Endothelial cell of umbilical vein (primary cell): ENCODE results near the gene ZNF524. TPM values are rescaled to one million over a fixed set of nuclear protein-coding genes. Genes with fewer than 3 reads are reported as not detected.

Experiments used
- BruUV-seq: library from RNA; stranded (reverse); fragments of 400-500 nt; replicated peaks from 2 replicates; lab custom pipeline; 2021; lab: Mats Ljungman, UMichigan
- CTCF ChIA-PET: fragments of 300-600, 350-600 bp; sonication (Branson Sonifier 250); formaldehyde crosslinking; loops from one replicate; lab custom pipeline; 2021; ENCODE audit warnings: antibody characterized with exemption, inconsistent platforms; lab: Charles Lee
- POLR2A ChIA-PET: fragments of 300-600, 350-600 bp; sonication (Branson Sonifier 250); formaldehyde crosslinking; loops from one replicate; lab custom pipeline; 2021; ENCODE audit warnings: antibody characterized with exemption, inconsistent platforms; lab: Charles Lee
- DNase-seq: peaks from one replicate; pipeline ENCODE4 v3.0.0-alpha.2; 2011; ENCODE audit warnings: low read depth, low spot score
- FAIRE-seq: peaks from 2 replicates; lab custom pipeline; 2011; peaks lifted over from hg19 to GRCh38; lab: Jason Lieb, UNC
- H2AFZ ChIP-seq: 2 replicates; pipeline ENCODE4 v1.6.0; 2012; ENCODE audit warnings: low read depth, low read length, control low read depth, inconsistent platforms
- H3K27ac ChIP-seq: 2 replicates; pipeline ENCODE4 v1.5.1; 2011; ENCODE audit warnings: low read depth, mild to moderate bottlenecking, control low read depth, low read length, moderate library complexity; ENCODE audit not compliant: insufficient read depth
- H3K27me3 ChIP-seq, 2 experiments: 2 replicates each; pipeline versions ENCODE4 v1.6.0 to v1.6.1; 2011; ENCODE audit warnings: low read length in 2 of 2, mixed read lengths in 1 of 2; ENCODE audit not compliant: control insufficient read depth in 2 of 2, insufficient read depth in 2 of 2
- H3K36me3 ChIP-seq, 2 experiments: 2 replicates in 1 of 2; 3 replicates in 1 of 2; pipeline ENCODE4 v1.5.1; 2011; ENCODE audit warnings: low read length in 2 of 2, mild to moderate bottlenecking in 1 of 2, moderate library complexity in 1 of 2; ENCODE audit not compliant: control insufficient read depth in 2 of 2, insufficient read depth in 2 of 2; ENCODE audit errors: extremely low read depth in 1 of 2
- H3K4me1 ChIP-seq: 3 replicates; pipeline ENCODE4 v1.5.1; 2011; ENCODE audit warnings: mild to moderate bottlenecking, low read length; ENCODE audit not compliant: control insufficient read depth, insufficient read depth; ENCODE audit errors: extremely low read depth
- H3K4me2 ChIP-seq: 2 replicates; pipeline ENCODE4 v1.6.1; 2011; ENCODE audit warnings: low read length, control low read depth, mixed read lengths; ENCODE audit not compliant: insufficient read depth
- H3K4me3 ChIP-seq, 3 experiments: fragments of 200-600 bp in 1 of 3; sonication (generic), shearing (Covaris generic) in 1 of 3; replicated peaks in 1 of 3; 2 replicates each; pipeline ENCODE4 v1.5.1; 2011 to 2016; ENCODE audit warnings: control low read depth in 3 of 3, low read length in 3 of 3, mild to moderate bottlenecking in 2 of 3, inconsistent platforms in 1 of 3, low read depth in 1 of 3, moderate library complexity in 1 of 3; ENCODE audit not compliant: insufficient read depth in 1 of 3
- H3K79me2 ChIP-seq: 2 replicates; pipeline ENCODE4 v1.6.0; 2012; ENCODE audit warnings: low read length, inconsistent platforms; ENCODE audit not compliant: control insufficient read depth, insufficient read depth
- H3K9ac ChIP-seq: replicated peaks from 2 replicates; pipeline ENCODE3; 2011; ENCODE audit warnings: low read length, control low read depth; ENCODE audit not compliant: insufficient read depth; ENCODE audit errors: extremely low read depth
- H3K9me1 ChIP-seq: replicated peaks from 3 replicates; pipeline ENCODE4 v1.6.0; 2011; ENCODE audit warnings: mild to moderate bottlenecking, low read length; ENCODE audit not compliant: control insufficient read depth, insufficient read depth; ENCODE audit errors: extremely low read depth
- H3K9me3 ChIP-seq: replicated peaks from 2 replicates; pipeline ENCODE4 v1.5.1; 2012; ENCODE audit warnings: low read length, inconsistent platforms; ENCODE audit not compliant: control insufficient read depth, insufficient read depth
- H4K20me1 ChIP-seq: replicated peaks from 2 replicates; pipeline ENCODE3; 2011; ENCODE audit warnings: mild to moderate bottlenecking, low read length; ENCODE audit not compliant: control insufficient read depth, insufficient read depth; ENCODE audit errors: extremely low read depth
- EZH2 ChIP-seq: IDR thresholded peaks from 2 replicates; pipeline ENCODE4 v1.6.1; 2012; ENCODE audit warnings: borderline replicate concordance, low read depth, mild to moderate bottlenecking, moderate library complexity, low read length, inconsistent platforms; ENCODE audit not compliant: severe bottlenecking
- FOS ChIP-seq: IDR thresholded peaks from 2 replicates; pipeline ENCODE4 v1.6.1; 2011; ENCODE audit warnings: mild to moderate bottlenecking, low read length, moderate library complexity, borderline replicate concordance; ENCODE audit not compliant: insufficient read depth
- GATA2 ChIP-seq: IDR thresholded peaks from 2 replicates; pipeline ENCODE4 v1.7.0; 2011; ENCODE audit warnings: low read depth, mild to moderate bottlenecking, moderate library complexity, mixed read lengths, low read length; ENCODE audit not compliant: insufficient read length, insufficient read depth
- JUN ChIP-seq: IDR thresholded peaks from 2 replicates; pipeline ENCODE4 v1.6.1; 2011; ENCODE audit warnings: borderline replicate concordance, low read depth; ENCODE audit not compliant: insufficient read length, insufficient read depth
- MYC ChIP-seq: IDR thresholded peaks from one replicate; pipeline ENCODE4 v1.6.1; 2011; ENCODE audit warnings: mild to moderate bottlenecking, low read depth, low read length
- POLR2A ChIP-seq: IDR thresholded peaks from 2 replicates; pipeline ENCODE4 v1.6.1; 2012; ENCODE audit warnings: low read depth, mild to moderate bottlenecking, control low read depth, low read length
- POLR2AphosphoS5 ChIP-seq: IDR thresholded peaks from 2 replicates; pipeline ENCODE4 v1.6.1; 2012; ENCODE audit warnings: low read depth, mild to moderate bottlenecking, control low read depth, low read length, moderate library complexity; ENCODE audit not compliant: insufficient read depth
- dilution Hi-C: fragments of 300-500 bp; cut with MboI; formaldehyde crosslinking; loops from one replicate; pipeline ENCODE4 v1.15.0; 2019; ENCODE audit warnings: low sequenced_read_pairs; ENCODE audit not compliant: extremely low pct_ligation_motif_present
- intact Hi-C: fragments of 100-400 bp; cut with micrococcal nuclease; formaldehyde crosslinking; loops from one replicate; pipeline ENCODE4 v1.10.0; 2022
- polyA plus RNA-seq, 4 experiments: library from polyadenylated mRNA; depleted of rRNA in 3 of 4; stranded (reverse) in 3 of 4; unstranded in 1 of 4; fragments of >200 nt; gene quantifications; 2 replicates each; pipeline versions ENCODE4 v1.2.1 to v1.2.3, GENCODE V29; 2011 to 2012; ENCODE audit warnings: missing spikeins in 1 of 4
- total RNA-seq: library from RNA; stranded (reverse); gene quantifications from 2 replicates; pipeline ENCODE4 v1.2.3, GENCODE V29; 2021
- TF ChIP-seq, protein P1 (sequence below), 2 donors: IDR thresholded peaks; 1 replicate in 1 of 2; 2 replicates in 1 of 2; pipeline ENCODE4 v1.5.1; 2011; ENCODE audit warnings: low read length in 2 of 2, mild to moderate bottlenecking in 2 of 2, moderate library complexity in 2 of 2, control low read depth in 1 of 2, inconsistent platforms in 1 of 2, low read depth in 1 of 2; ENCODE audit not compliant: insufficient read depth in 1 of 2; ENCODE audit errors: extremely low read depth in 1 of 2
- TF ChIP-seq, protein P2 (sequence below): IDR thresholded peaks from 2 replicates; pipeline ENCODE4 v1.6.1; 2011; ENCODE audit not compliant: insufficient read depth, insufficient read length

The ZNF524 gene
- total and polyA plus RNA-seq, 2 donors (not counting 3 experiments of a cell fraction or from before 2014, with no cell fraction given) = 15.2 to 15.4 TPM

DNA sequence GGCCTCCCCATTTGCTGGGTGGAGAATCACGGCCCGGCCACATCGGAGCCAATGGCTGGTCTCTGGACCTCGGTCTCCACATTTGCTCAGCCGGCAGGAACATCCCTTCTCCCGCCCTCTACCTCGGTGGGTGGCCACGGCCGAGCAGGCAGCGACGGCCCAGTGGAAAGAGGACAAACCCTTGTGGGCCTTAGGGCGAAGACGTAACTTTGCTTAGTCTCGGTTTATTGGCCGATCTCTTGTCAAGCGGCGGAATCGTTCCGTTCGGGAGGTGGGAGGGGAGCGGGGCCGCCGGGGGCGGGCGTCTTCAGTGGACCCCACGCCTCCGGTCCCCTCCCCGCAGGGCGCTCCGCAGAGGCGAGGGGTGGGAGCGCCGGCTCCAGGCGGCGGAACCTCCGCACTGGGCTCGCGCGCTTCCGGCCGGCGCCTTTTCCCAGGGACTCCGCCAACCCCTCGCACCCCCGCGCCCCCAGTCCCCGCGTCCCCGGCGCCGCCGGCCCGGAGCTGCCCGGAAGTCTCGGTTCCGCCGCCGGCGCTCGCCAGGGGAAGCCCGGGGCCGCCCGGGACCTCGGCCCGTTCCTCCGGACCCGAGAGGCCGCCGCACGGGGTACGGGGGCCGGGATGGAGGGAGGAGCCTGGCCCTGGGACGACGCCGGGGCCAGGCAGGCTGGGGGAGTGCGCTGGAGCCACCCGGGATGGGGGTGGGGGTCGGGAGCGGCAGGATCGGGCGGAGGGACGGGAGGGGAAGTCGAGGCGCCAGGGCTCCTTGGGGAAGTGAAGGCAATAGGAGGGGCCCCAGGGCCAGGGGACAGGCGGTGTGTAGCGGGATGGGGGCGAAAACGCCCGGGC is 40.7 kb downstream of the ZNF524 start, which contains the start of gene ZNF580:
Gene ZNF580 (plus strand): TSS at position 426 of the 849 bp plus-strand sequence. CDS start 1,507 bp downstream, outside the sequence.
- dilution Hi-C loops = no loop called here
- H3K4me2 ChIP-seq = peak within 1 kb of the TSS; percentile 63
- H3K27ac ChIP-seq = peak within 1 kb of the TSS; percentile 52
- H3K36me3 ChIP-seq = peaks cover 3 to 10% of the 10 kb centered on the region in 2 experiments
- H3K79me2 ChIP-seq = peaks cover 35% of the 10 kb centered on the region
- peak within 1 kb of the TSS; percentile 53 to 75 (median 59) for H3K4me3 ChIP-seq
- CTCF ChIA-PET = interaction anchor here (0.6 to 1.4 kb wide), 8 partner anchors 8 to 173 kb away, joined by 3 to 6 read pairs (median 4); partner anchors contain the start of gene ZNF784
- peak; percentile 71 for DNase-seq
- no peak for TF ChIP-seq POLR2AphosphoS5
- TF ChIP-seq, protein P1, sequence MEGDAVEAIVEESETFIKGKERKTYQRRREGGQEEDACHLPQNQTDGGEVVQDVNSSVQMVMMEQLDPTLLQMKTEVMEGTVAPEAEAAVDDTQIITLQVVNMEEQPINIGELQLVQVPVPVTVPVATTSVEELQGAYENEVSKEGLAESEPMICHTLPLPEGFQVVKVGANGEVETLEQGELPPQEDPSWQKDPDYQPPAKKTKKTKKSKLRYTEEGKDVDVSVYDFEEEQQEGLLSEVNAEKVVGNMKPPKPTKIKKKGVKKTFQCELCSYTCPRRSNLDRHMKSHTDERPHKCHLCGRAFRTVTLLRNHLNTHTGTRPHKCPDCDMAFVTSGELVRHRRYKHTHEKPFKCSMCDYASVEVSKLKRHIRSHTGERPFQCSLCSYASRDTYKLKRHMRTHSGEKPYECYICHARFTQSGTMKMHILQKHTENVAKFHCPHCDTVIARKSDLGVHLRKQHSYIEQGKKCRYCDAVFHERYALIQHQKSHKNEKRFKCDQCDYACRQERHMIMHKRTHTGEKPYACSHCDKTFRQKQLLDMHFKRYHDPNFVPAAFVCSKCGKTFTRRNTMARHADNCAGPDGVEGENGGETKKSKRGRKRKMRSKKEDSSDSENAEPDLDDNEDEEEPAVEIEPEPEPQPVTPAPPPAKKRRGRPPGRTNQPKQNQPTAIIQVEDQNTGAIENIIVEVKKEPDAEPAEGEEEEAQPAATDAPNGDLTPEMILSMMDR (IDR thresholded peaks at IDR 0.05; ENCODE audit: extremely low read depth in 1 of 2, insufficient read depth in 1 of 2, low read depth in 1 of 2, low read length in 2 of 2) = no peak
- TF ChIP-seq POLR2A = no peak
- no peak for TF ChIP-seq JUN
- no peak for TF ChIP-seq MYC
- no peak for TF ChIP-seq GATA2
- TF ChIP-seq FOS = no peak
- no peak for TF ChIP-seq EZH2
- TF ChIP-seq, protein P2, sequence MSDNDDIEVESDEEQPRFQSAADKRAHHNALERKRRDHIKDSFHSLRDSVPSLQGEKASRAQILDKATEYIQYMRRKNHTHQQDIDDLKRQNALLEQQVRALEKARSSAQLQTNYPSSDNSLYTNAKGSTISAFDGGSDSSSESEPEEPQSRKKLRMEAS = no peak
- H3K4me1 ChIP-seq = peaks cover 26% of the 10 kb centered on the region
- no TSS peak for BruUV-seq
- H3K9me3 ChIP-seq = no peaks in the 10 kb centered on the region
- peak; percentile 75 for FAIRE-seq
- no peaks in the 10 kb centered on the region for H4K20me1 ChIP-seq
- intact Hi-C loops = loop anchor here (1.0 to 5.0 kb wide), 2 partner anchors 12 to 554 kb away; no protein-coding TSS in a partner anchor
- POLR2A ChIA-PET = no interaction called here
- no peaks in the 10 kb centered on the region for H3K9me1 ChIP-seq
- H3K9ac ChIP-seq = peak within 1 kb of the TSS; percentile 41
- peak within 1 kb of the TSS; percentile 64 for H2AFZ ChIP-seq
- H3K27me3 ChIP-seq = no peaks in the 10 kb centered on the region
